ENCODE data around the gene LURAP1L.

- TF ChIP-seq, protein P1, sequence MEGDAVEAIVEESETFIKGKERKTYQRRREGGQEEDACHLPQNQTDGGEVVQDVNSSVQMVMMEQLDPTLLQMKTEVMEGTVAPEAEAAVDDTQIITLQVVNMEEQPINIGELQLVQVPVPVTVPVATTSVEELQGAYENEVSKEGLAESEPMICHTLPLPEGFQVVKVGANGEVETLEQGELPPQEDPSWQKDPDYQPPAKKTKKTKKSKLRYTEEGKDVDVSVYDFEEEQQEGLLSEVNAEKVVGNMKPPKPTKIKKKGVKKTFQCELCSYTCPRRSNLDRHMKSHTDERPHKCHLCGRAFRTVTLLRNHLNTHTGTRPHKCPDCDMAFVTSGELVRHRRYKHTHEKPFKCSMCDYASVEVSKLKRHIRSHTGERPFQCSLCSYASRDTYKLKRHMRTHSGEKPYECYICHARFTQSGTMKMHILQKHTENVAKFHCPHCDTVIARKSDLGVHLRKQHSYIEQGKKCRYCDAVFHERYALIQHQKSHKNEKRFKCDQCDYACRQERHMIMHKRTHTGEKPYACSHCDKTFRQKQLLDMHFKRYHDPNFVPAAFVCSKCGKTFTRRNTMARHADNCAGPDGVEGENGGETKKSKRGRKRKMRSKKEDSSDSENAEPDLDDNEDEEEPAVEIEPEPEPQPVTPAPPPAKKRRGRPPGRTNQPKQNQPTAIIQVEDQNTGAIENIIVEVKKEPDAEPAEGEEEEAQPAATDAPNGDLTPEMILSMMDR (IDR thresholded peaks at IDR 0.05; ENCODE audit: insufficient read depth, low read depth, low read length): no peak
- no peak for TF ChIP-seq EZH2 (IDR thresholded peaks at IDR 0.05; ENCODE audit: insufficient read depth, low read length)
Measured at GRCh38 chr9:12760758-12761157, 14.1 kb upstream of the LURAP1L start.
